ENCODE results near the gene CPEB3. TPM values are rescaled to one million over a fixed set of nuclear protein-coding genes. Genes with fewer than 3 reads are reported as not detected.

Gene CPEB3
- total RNA-seq, 1 donor from 2014 or later, result 2.8 TPM

- H3K27me3 ChIP-seq, result no peaks in the 10 kb centered on the region
- intact Hi-C loops (cut with DNase I), result no loop called here
- H3K4me1 ChIP-seq, result no peaks in the 10 kb centered on the region
- H3K9me3 ChIP-seq, result no peaks in the 10 kb centered on the region
- no peak for TF ChIP-seq CTCF (IDR thresholded peaks at IDR 0.05)
- DNase-seq (ENCODE audit: low spot score in 2 of 2), result no peak
- no peak overlapping the region for H3K27ac ChIP-seq
- H3K36me3 ChIP-seq, result peaks cover 10 to 45% of the 10 kb centered on the region in 2 donors
- H3K4me3 ChIP-seq, result no peak overlapping the region
These were observed 287.6 kb downstream of the CPEB3 start for GRCh38 chr10:92003258-92003657.

GRCh38 chr10:92001995-92002394, 288.9 kb downstream of the CPEB3 start:
- TF ChIP-seq CTCF (IDR thresholded peaks at IDR 0.05), result no peak
- Histone ChIP-seq H3K27ac (no peak overlapping the region), H3K4me3 (no peak overlapping the region), H3K36me3 (peaks cover 16 to 54% of the 10 kb centered on the region in 2 donors), H3K27me3 (no peaks in the 10 kb centered on the region), H3K9me3 (no peaks in the 10 kb centered on the region), H3K4me1 (no peaks in the 10 kb centered on the region)
- DNase-seq (ENCODE audit: low spot score in 2 of 2), result no peak
- intact Hi-C loops (cut with DNase I), result no loop called here

GRCh38 chr10:92001581-92001980, 289.3 kb downstream of the CPEB3 start:
- H3K27ac ChIP-seq, result no peak overlapping the region
- no peak for TF ChIP-seq CTCF (IDR thresholded peaks at IDR 0.05)
- no peak for DNase-seq (ENCODE audit: low spot score in 2 of 2)
- peaks cover 16 to 54% of the 10 kb centered on the region in 2 donors for H3K36me3 ChIP-seq
- H3K4me3 ChIP-seq, result no peak overlapping the region
- intact Hi-C loops (cut with DNase I), result no loop called here
- H3K27me3 ChIP-seq, result no peaks in the 10 kb centered on the region
- no peaks in the 10 kb centered on the region for H3K4me1 ChIP-seq
- no peaks in the 10 kb centered on the region for H3K9me3 ChIP-seq

Other genes with a start within 250 kb of the CPEB3 start
- 5.5 TPM for gene MARCHF5, start 89 bp upstream of the CPEB3 start, total RNA-seq